8988T (cell line): ENCODE data around the gene AIG1.

Experiments
- DNase-seq: peaks from one replicate; pipeline ENCODE4 v3.0.0; 2011

The AIG1 gene

GRCh38 chr6:143204045-143204444 is 143.4 kb downstream of the AIG1 start:
- DNase-seq, result no peak

GRCh38 chr6:143205131-143205535 is 144.4 kb downstream of the AIG1 start:
- no peak for DNase-seq

GRCh38 chr6:143205585-143205984 is 144.9 kb downstream of the AIG1 start:
- DNase-seq, result no peak

GRCh38 chr6:143205991-143206390 is 145.3 kb downstream of the AIG1 start:
- DNase-seq, result no peak

- no peak for DNase-seq
Observed at GRCh38 chr6:143206550-143206949, 145.9 kb downstream of the AIG1 start.

- no peak for DNase-seq
Observed at GRCh38 chr6:143210420-143210819, 149.7 kb downstream of the AIG1 start.

- no peak for DNase-seq
Observed at GRCh38 chr6:143213859-143214376, 153.2 kb downstream of the AIG1 start.

GRCh38 chr6:143215363-143215762 is 154.7 kb downstream of the AIG1 start:
- DNase-seq, result no peak

GRCh38 chr6:143215771-143216170 is 155.1 kb downstream of the AIG1 start:
- DNase-seq, result no peak

GRCh38 chr6:143218233-143218632 is 157.5 kb downstream of the AIG1 start:
- DNase-seq, result no peak

GRCh38 chr6:143221698-143222097 is 161.0 kb downstream of the AIG1 start:
- DNase-seq, result no peak

- DNase-seq, result no peak
Observed at GRCh38 chr6:143222310-143222709, 161.6 kb downstream of the AIG1 start.

GRCh38 chr6:143222801-143223231 is 162.1 kb downstream of the AIG1 start:
- DNase-seq, result no peak

- DNase-seq, result no peak
Observed at GRCh38 chr6:143223895-143224294, 163.2 kb downstream of the AIG1 start.

GRCh38 chr6:143224516-143224915 is 163.8 kb downstream of the AIG1 start:
- DNase-seq, result no peak

GRCh38 chr6:143225929-143226328 is 165.2 kb downstream of the AIG1 start:
- DNase-seq, result no peak

- DNase-seq, result no peak
Observed at GRCh38 chr6:143227675-143228074, 167.0 kb downstream of the AIG1 start.

- DNase-seq, result no peak
Observed at GRCh38 chr6:143229400-143229799, 168.7 kb downstream of the AIG1 start.

- peak; percentile 17 for DNase-seq
Observed at GRCh38 chr6:143232849-143233248, 172.2 kb downstream of the AIG1 start.

- no peak for DNase-seq
Observed at GRCh38 chr6:143233554-143234285, 173.0 kb downstream of the AIG1 start.

GRCh38 chr6:143234734-143235133 is 174.0 kb downstream of the AIG1 start:
- no peak for DNase-seq

GRCh38 chr6:143236151-143236798 is 175.6 kb downstream of the AIG1 start:
- no peak for DNase-seq

- DNase-seq, result no peak
Observed at GRCh38 chr6:143238306-143238705, 177.6 kb downstream of the AIG1 start.

GRCh38 chr6:143241111-143241510 is 180.4 kb downstream of the AIG1 start:
- no peak for DNase-seq
